ENCODE results near the gene SMIM35.

Gene SMIM35

DNA sequence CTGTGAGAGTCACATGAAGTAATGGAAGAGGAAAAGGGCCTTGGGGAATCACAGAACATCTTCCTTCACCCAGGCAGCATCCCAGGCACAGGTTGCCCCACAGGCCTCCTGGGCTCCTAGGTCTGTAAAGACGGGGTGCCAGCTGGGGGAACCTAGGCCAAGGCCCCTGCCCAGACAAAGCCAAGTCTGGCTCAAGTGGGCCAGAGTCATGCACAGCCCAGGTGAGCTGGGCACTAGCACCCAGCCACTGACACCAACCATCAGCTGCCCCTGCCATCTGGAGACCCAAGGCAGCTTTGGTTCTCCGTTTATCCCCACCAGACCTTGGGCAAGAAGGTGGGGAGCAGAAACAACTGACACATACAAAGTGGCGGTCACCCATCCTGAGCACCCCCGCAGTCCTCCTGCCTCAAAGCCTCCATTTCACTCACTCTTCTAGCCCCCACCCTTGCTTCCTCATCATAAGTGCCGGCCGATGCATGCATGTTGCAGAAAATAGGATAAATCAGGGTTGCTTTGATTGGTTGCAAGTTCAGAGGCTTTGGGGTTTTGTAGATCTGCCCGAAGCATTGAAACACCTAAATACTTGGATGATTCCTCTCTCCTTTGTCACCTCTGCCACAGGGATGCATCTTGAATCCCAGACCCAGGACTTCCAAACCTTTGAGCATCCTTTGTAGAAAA, 36.4 kb downstream of the SMIM35 start:
- H3K9ac ChIP-seq (ENCODE audit: low read length): no peak overlapping the region
- no peaks in the 10 kb centered on the region for H3K4me1 ChIP-seq (ENCODE audit: insufficient read depth, low read length, severe bottlenecking)
- H3K27ac ChIP-seq (ENCODE audit: low read depth, low read length, poor library complexity, severe bottlenecking): no peak overlapping the region
- H3K4me3 ChIP-seq (ENCODE audit: low read depth, low read length, poor library complexity, severe bottlenecking): no peak overlapping the region
- H3K79me2 ChIP-seq (ENCODE audit: insufficient read depth, low read length): no peaks in the 10 kb centered on the region
- H2AFZ ChIP-seq (ENCODE audit: low read length): no peak overlapping the region
- H3K36me3 ChIP-seq (ENCODE audit: insufficient read depth, low read length): no peaks in the 10 kb centered on the region
- H3K9me3 ChIP-seq (ENCODE audit: low read length): no peaks in the 10 kb centered on the region
- H3K9me2 ChIP-seq (ENCODE audit: low read depth, low read length): no peaks in the 10 kb centered on the region
- TF ChIP-seq EZH2 (IDR thresholded peaks at IDR 0.05; ENCODE audit: borderline replicate concordance, low read length): no peak
- no peaks in the 10 kb centered on the region for H3F3A ChIP-seq (ENCODE audit: insufficient read depth, low read length)
- no peaks in the 10 kb centered on the region for H4K20me1 ChIP-seq (ENCODE audit: insufficient read depth, low read length)
- H3K27me3 ChIP-seq (ENCODE audit: insufficient read depth, low read length): no peaks in the 10 kb centered on the region
- H3K4me2 ChIP-seq (ENCODE audit: low read length): no peak overlapping the region

DNA sequence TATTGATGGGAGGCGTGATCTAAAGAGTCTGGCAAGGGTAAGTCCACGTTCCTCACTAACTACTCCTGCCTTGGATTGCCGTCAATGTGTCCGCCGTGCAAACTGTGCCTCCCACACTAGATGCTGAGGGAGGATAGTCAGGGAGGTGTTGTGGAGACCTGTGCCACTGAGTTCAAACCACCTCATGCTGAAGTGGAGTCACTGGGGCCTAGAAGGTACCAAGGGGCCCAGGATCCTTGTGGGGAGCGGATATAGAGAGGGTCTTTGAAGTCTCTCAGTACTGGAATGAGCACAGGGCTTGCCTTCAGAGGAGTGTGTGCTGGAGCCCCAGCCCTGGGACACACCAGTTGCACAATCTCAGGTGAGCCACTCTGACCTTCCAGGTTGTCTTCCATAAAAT, 37.0 kb downstream of the SMIM35 start:
- TF ChIP-seq EZH2 (IDR thresholded peaks at IDR 0.05; ENCODE audit: borderline replicate concordance, low read length): no peak
- TF ChIP-seq, protein P1, sequence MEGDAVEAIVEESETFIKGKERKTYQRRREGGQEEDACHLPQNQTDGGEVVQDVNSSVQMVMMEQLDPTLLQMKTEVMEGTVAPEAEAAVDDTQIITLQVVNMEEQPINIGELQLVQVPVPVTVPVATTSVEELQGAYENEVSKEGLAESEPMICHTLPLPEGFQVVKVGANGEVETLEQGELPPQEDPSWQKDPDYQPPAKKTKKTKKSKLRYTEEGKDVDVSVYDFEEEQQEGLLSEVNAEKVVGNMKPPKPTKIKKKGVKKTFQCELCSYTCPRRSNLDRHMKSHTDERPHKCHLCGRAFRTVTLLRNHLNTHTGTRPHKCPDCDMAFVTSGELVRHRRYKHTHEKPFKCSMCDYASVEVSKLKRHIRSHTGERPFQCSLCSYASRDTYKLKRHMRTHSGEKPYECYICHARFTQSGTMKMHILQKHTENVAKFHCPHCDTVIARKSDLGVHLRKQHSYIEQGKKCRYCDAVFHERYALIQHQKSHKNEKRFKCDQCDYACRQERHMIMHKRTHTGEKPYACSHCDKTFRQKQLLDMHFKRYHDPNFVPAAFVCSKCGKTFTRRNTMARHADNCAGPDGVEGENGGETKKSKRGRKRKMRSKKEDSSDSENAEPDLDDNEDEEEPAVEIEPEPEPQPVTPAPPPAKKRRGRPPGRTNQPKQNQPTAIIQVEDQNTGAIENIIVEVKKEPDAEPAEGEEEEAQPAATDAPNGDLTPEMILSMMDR (IDR thresholded peaks at IDR 0.05; ENCODE audit: low read length): no peak
- Histone ChIP-seq H3K27ac (ENCODE audit: low read depth, low read length, poor library complexity, severe bottlenecking) (no peak overlapping the region), H3K9me3 (ENCODE audit: low read length) (no peaks in the 10 kb centered on the region), H3K9me2 (ENCODE audit: low read depth, low read length) (no peaks in the 10 kb centered on the region), H3K4me1 (ENCODE audit: insufficient read depth, low read length, severe bottlenecking) (no peaks in the 10 kb centered on the region), H4K20me1 (ENCODE audit: insufficient read depth, low read length) (no peaks in the 10 kb centered on the region), H2AFZ (ENCODE audit: low read length) (no peak overlapping the region), H3K4me3 (ENCODE audit: low read depth, low read length, poor library complexity, severe bottlenecking) (no peak overlapping the region), H3K4me2 (ENCODE audit: low read length) (no peak overlapping the region), H3K9ac (ENCODE audit: low read length) (no peak overlapping the region), H3F3A (ENCODE audit: insufficient read depth, low read length) (no peaks in the 10 kb centered on the region), H3K36me3 (ENCODE audit: insufficient read depth, low read length) (no peaks in the 10 kb centered on the region), H3K27me3 (ENCODE audit: insufficient read depth, low read length) (no peaks in the 10 kb centered on the region), H3K79me2 (ENCODE audit: insufficient read depth, low read length) (no peaks in the 10 kb centered on the region)

DNA sequence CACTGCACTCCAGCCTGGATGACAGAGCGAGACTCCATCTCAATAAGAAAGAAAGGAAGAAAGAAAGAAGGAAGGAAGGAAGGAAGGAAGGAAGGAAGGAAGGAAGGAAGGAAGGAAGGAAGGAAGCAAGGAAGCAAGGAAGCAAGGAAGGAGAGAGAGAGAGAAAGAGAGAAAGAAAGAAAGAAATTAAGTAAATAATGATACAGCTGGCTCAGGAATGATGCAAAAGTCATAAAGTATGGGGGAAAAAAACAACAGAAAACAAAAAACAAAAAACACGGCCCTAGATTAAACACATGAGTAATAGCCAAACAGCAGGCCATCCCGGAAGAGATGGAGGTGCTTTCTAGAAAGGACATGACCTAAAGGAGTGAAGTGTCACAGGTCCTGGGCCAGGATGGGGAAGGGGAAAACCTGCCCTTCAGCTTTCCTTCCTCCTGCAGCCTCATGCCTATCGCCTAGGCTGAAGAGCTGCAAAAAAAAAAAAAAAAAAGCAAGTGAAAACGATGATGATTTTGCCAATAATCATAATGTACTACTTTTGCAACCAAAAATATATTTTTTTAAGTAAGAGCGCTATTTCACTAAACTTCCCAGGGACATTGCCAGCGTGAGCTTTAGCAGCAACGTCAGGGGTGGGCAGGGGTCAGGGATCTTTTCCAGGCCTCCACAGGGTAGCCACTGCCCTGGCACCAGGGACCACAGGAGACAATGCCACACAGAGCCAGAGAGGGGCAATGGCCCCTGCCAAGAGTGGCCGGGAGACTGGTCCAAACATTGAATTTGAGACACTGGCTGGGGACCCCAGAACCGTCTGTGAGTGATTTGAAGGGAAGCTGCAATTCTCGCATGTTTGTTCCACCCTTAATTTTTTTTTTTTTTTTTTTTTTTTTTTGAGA, 38.0 kb downstream of the SMIM35 start:
- H3K9me3 ChIP-seq (ENCODE audit: low read length): no peaks in the 10 kb centered on the region
- H4K20me1 ChIP-seq (ENCODE audit: insufficient read depth, low read length): no peaks in the 10 kb centered on the region
- no peaks in the 10 kb centered on the region for H3K4me1 ChIP-seq (ENCODE audit: insufficient read depth, low read length, severe bottlenecking)
- no peak overlapping the region for H3K4me3 ChIP-seq (ENCODE audit: low read depth, low read length, poor library complexity, severe bottlenecking)
- no peaks in the 10 kb centered on the region for H3F3A ChIP-seq (ENCODE audit: insufficient read depth, low read length)
- H2AFZ ChIP-seq (ENCODE audit: low read length): no peak overlapping the region
- H3K9ac ChIP-seq (ENCODE audit: low read length): no peak overlapping the region
- H3K36me3 ChIP-seq (ENCODE audit: insufficient read depth, low read length): no peaks in the 10 kb centered on the region
- TF ChIP-seq EZH2 (IDR thresholded peaks at IDR 0.05; ENCODE audit: borderline replicate concordance, low read length): no peak
- TF ChIP-seq, protein P1 (IDR thresholded peaks at IDR 0.05; ENCODE audit: low read length): no peak
- no peaks in the 10 kb centered on the region for H3K27me3 ChIP-seq (ENCODE audit: insufficient read depth, low read length)
- no peak overlapping the region for H3K4me2 ChIP-seq (ENCODE audit: low read length)
- no peak overlapping the region for H3K27ac ChIP-seq (ENCODE audit: low read depth, low read length, poor library complexity, severe bottlenecking)
- H3K9me2 ChIP-seq (ENCODE audit: low read depth, low read length): no peaks in the 10 kb centered on the region
- H3K79me2 ChIP-seq (ENCODE audit: insufficient read depth, low read length): no peaks in the 10 kb centered on the region
